ENCODE data around the gene PAM.

PAM gene

DNA sequence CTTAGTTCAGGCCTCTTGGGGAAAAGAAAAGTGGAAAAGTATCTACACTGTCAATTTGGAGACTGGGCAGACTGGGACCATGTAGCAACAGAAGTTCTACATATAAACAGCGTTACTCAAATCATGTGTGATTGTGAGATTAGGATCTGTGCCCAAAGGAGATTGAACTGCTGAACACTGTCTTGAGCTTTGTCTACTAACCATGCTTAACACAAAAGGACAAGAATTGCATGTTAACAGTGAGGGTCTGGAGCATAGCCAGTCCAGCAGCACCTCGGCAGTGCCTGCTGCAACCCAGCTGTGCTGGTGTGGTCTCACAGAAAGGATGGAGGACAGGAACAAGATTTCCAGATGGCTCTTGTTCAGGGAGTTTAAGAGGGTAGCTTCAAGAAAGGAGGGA is 5.7 kb downstream of the PAM start:
- no peak for DNase-seq (ENCODE audit: low read depth)
- TF ChIP-seq, protein P1, sequence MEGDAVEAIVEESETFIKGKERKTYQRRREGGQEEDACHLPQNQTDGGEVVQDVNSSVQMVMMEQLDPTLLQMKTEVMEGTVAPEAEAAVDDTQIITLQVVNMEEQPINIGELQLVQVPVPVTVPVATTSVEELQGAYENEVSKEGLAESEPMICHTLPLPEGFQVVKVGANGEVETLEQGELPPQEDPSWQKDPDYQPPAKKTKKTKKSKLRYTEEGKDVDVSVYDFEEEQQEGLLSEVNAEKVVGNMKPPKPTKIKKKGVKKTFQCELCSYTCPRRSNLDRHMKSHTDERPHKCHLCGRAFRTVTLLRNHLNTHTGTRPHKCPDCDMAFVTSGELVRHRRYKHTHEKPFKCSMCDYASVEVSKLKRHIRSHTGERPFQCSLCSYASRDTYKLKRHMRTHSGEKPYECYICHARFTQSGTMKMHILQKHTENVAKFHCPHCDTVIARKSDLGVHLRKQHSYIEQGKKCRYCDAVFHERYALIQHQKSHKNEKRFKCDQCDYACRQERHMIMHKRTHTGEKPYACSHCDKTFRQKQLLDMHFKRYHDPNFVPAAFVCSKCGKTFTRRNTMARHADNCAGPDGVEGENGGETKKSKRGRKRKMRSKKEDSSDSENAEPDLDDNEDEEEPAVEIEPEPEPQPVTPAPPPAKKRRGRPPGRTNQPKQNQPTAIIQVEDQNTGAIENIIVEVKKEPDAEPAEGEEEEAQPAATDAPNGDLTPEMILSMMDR (IDR thresholded peaks at IDR 0.05; ENCODE audit: insufficient read depth, low read depth, low read length, missing control alignments): no peak
- H3K4me3 ChIP-seq (ENCODE audit: low read depth, low read length): no peak overlapping the region

DNA sequence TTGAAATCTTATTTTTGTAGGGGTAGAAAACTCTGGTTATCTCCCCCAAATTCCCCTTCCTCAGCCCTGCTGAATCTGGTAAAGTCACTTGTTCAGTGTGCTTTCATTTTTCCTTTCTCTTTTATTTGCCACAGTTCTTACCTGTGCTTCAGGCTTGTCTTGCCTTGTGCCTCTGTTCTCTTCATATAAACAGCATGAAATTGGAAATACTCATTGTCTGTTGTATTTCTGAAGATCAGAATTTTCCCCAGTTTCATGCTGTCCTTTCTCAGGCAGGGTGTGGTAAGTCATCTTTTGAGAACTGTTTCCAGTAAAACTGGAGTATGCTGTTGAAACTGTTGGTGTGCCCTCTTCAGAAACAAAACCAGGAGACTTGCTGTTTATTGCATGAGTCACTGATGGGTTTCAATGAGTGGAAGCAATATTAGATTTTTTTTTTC is 7.0 kb downstream of the PAM start:
- H3K4me3 ChIP-seq (ENCODE audit: low read depth, low read length): peak overlapping the region; percentile 60
- DNase-seq (ENCODE audit: low read depth): peak; percentile 41

DNA sequence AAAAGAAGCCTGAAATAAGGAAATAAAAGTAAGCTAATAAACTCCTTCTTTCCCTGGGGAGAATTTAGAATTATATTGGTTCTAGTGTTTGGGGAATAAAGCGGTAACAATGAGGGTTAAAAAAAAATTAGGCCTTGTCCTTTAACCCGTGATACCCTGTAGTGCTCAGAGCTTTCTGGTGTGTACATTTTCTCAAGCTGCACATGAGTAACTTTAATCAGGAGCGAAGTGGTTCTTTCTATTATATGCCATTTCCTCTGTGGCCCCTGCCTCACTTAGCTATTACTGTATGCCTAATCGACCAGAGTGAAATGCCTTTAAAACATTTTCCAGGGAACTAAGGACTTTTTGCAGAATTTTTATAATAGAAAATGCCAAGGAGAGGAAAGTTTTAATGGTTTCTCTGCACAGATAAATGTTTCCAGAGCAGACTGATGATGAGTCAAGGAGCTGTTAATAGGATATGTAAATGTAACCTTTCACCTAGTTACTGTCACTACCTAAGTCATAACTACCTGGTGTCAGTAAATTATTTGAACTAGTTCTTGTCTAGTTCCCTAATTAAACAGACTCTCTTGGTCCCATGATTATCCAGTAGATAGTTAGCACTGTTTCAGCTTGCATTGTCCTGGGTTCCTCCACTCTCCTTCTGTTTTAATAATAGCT is 7.6 kb downstream of the PAM start:
- H3K4me3 ChIP-seq (ENCODE audit: low read depth, low read length): peak overlapping the region; percentile 60
- TF ChIP-seq, protein P1 (IDR thresholded peaks at IDR 0.05; ENCODE audit: insufficient read depth, low read depth, low read length, missing control alignments): no peak

More for the DNA sequence above, 7.0 kb downstream of the PAM start:
- TF ChIP-seq, protein P1 (IDR thresholded peaks at IDR 0.05; ENCODE audit: insufficient read depth, low read depth, low read length, missing control alignments): no peak

DNA sequence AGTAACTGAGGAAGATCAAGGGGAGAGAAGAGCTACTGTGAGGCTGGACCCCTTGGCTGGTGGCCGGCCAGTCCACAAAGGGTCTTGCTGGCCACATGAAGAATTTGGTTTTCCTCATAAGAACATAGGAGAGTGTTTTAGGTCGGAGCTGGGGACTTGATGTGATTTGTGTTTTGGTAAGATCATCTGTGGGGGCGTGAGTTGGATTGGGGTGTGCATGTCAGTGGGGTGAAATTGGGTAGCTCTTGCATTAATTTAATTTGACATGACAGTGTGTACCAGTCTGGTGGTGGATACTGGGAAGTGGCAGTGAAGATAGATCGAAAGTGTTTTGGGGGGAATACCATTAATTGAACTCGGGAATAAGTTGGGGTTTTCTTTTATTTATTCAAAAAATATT is 8.6 kb downstream of the PAM start:
- no peak overlapping the region for H3K4me3 ChIP-seq (ENCODE audit: low read depth, low read length)
- TF ChIP-seq, protein P1 (IDR thresholded peaks at IDR 0.05; ENCODE audit: insufficient read depth, low read depth, low read length, missing control alignments): no peak
- no peak for DNase-seq (ENCODE audit: low read depth)

More for the DNA sequence above, 7.6 kb downstream of the PAM start:
- no peak for DNase-seq (ENCODE audit: low read depth)

DNA sequence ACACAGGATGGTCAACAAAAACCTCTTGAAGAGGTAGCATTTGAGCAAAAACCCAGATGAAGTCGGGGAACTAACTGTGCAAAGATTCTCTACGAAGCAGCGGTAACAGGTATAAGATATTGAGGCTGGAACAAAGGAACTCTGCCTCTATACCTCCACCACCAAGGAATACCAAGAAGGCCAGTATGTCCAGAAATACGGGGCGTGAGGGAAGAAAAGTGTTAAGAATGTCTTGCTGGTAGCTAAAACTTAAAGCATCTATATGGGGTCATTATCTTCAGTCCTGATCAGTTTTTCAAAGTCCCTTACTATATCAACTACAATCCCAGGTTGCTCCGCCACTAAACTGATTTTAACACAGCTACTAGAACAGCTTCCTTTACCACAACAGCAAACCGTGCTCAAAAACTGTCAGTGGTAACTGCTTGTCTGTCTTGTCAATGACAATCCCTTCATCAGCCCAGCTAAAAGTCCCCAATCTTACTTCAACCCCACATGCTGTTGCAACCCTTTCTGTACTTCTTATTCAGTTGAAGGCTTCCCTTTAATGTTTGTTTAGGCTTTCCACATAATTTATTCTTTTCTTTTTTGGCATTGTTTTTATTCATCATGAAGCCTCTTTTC is 9.4 kb downstream of the PAM start:
- no peak for DNase-seq (ENCODE audit: low read depth)
- TF ChIP-seq, protein P1 (IDR thresholded peaks at IDR 0.05; ENCODE audit: insufficient read depth, low read depth, low read length, missing control alignments): no peak
- no peak overlapping the region for H3K4me3 ChIP-seq (ENCODE audit: low read depth, low read length)

DNA sequence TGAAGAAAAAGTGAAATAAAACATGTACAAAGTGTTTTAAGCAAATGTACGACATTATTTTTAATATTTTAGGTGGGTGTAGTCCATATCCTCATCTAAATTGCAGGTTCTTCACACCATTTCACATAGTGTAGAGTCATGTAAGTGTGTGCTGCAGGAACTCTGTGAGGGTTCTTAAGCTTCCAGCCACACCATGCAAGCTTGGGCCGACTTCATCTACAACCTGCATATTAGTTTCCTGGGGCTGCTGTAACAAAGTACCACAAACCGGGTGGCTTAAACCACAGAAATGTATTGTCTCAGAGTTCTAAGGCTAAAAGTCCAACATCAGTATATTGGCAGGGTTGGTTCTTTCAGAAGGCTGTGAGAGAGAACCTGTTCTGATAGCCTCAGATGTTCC is 10.2 kb downstream of the PAM start:
- TF ChIP-seq, protein P1 (IDR thresholded peaks at IDR 0.05; ENCODE audit: insufficient read depth, low read depth, low read length, missing control alignments): no peak
- no peak for DNase-seq (ENCODE audit: low read depth)
- H3K4me3 ChIP-seq (ENCODE audit: low read depth, low read length): no peak overlapping the region

Data from GM12865 (cell line).